HCT116 (cell line): Measurements from ENCODE around the gene SLC23A1. TPM values are rescaled to one million over a fixed set of nuclear protein-coding genes. Genes with fewer than 3 reads are reported as not detected.

ENCODE experiments used
- ATAC-seq: fragments of 200-7000 bp; cut with Tn5 transposase; 2 replicates; pipeline ENCODE4 v1.9.1; 2020; ENCODE audit warnings: mild to moderate bottlenecking, moderate library complexity
- BruUV-seq: library from RNA; stranded (reverse); fragments of 400-500 nt; replicated peaks from 2 replicates; lab custom pipeline; 2021; lab: Mats Ljungman, UMichigan
- CTCF ChIA-PET: fragments of 300-600 bp; sonication (Branson Sonifier 250); formaldehyde crosslinking; loops from one replicate; lab custom pipeline; 2021; ENCODE audit warnings: antibody characterized with exemption; lab: Charles Lee
- POLR2A ChIA-PET: fragments of 300-600, 350-600 bp; sonication (Branson Sonifier 250); formaldehyde crosslinking; loops from one replicate; lab custom pipeline; 2021; ENCODE audit warnings: antibody characterized with exemption; lab: Charles Lee
- RAD21 ChIA-PET, 2 experiments: fragments of 300-600 bp; sonication (Branson Sonifier 250); formaldehyde crosslinking; loops; one replicate each; lab custom pipeline; 2023; ENCODE audit warnings: low total read pairs in 2 of 2; ENCODE audit not compliant: uncharacterized antibody in 2 of 2, unreplicated experiment in 2 of 2, low non-redundant PET in 1 of 2; lab: Charles Lee
- DNase-seq: peaks from one replicate; pipeline ENCODE4 v3.0.0-alpha.2; 2010; ENCODE audit warnings: low read depth, low spot score
- H2AFZ ChIP-seq: fragments of 200-600 bp; shearing (Covaris generic), sonication (generic); 2 replicates; pipeline ENCODE4 v1.6.1; 2017; ENCODE audit warnings: low read depth, mixed run types, mixed read lengths, antibody characterized with exemption, low read length; ENCODE audit not compliant: poor library complexity, severe bottlenecking
- H3K27ac ChIP-seq: 2 replicates; pipeline ENCODE4 v1.5.1; 2012; ENCODE audit warnings: low read depth, low read length
- H3K27me3 ChIP-seq: fragments of 200-600 bp; sonication (generic); 2 replicates; pipeline ENCODE4 v1.6.1; 2016; ENCODE audit warnings: mixed run types, low read length, mixed read lengths; ENCODE audit not compliant: insufficient read depth
- H3K36me3 ChIP-seq, 2 experiments: fragments of 200-500 bp in 1 of 2; fragments of 200-600 bp in 1 of 2; sonication (Bioruptor generic) in 1 of 2; sonication (generic) in 1 of 2; 2 replicates each; pipeline versions ENCODE4 v1.5.1 to v1.6.1; 2014 to 2016; ENCODE audit warnings: low read length in 2 of 2, inconsistent platforms in 1 of 2, mixed read lengths in 1 of 2, mixed run types in 1 of 2; ENCODE audit not compliant: insufficient read depth in 2 of 2, control insufficient read depth in 1 of 2
- H3K4me1 ChIP-seq, 2 experiments: fragments of 200-600 bp in 1 of 2; sonication (generic) in 1 of 2; 2 replicates each; pipeline versions ENCODE4 v1.5.1 to v1.6.1; 2012 to 2017; ENCODE audit warnings: low read length in 2 of 2, inconsistent platforms in 1 of 2, mild to moderate bottlenecking in 1 of 2, mixed read lengths in 1 of 2, mixed run types in 1 of 2, moderate library complexity in 1 of 2; ENCODE audit not compliant: insufficient read depth in 2 of 2, control insufficient read depth in 1 of 2
- H3K4me2 ChIP-seq: fragments of 200-600 bp; sonication (generic); 2 replicates; pipeline ENCODE4 v1.6.1; 2017; ENCODE audit warnings: mixed run types, low read length, mixed read lengths
- H3K4me3 ChIP-seq, 2 experiments: fragments of 200-600 bp in 1 of 2; sonication (generic) in 1 of 2; replicated peaks in 1 of 2; 2 replicates each; pipeline ENCODE4 v1.5.1; 2011 to 2016; ENCODE audit warnings: low read length in 2 of 2, control low read depth in 1 of 2, low read depth in 1 of 2, mild to moderate bottlenecking in 1 of 2, mixed read lengths in 1 of 2, mixed run types in 1 of 2
- H3K79me2 ChIP-seq: fragments of 200-600 bp; sonication (generic); 2 replicates; pipeline ENCODE4 v1.6.1; 2017; ENCODE audit warnings: mild to moderate bottlenecking, mixed run types, low read length, moderate library complexity, mixed read lengths; ENCODE audit not compliant: insufficient read depth
- H3K9ac ChIP-seq: fragments of 200-600 bp; sonication (generic); 2 replicates; pipeline ENCODE4 v1.6.1; 2016; ENCODE audit warnings: low read length, mixed read lengths
- H3K9me2 ChIP-seq: fragments of 200-600 bp; sonication (generic), shearing (Covaris generic); 2 replicates; pipeline ENCODE4 v1.6.1; 2017; ENCODE audit warnings: mixed run types, mild to moderate bottlenecking, moderate library complexity; ENCODE audit not compliant: insufficient read depth
- H3K9me3 ChIP-seq, 2 experiments: fragments of 200-500 bp in 1 of 2; fragments of 200-600 bp in 1 of 2; sonication (Bioruptor generic) in 1 of 2; sonication (generic) in 1 of 2; 2 replicates each; pipeline ENCODE4 v1.6.1; 2014 to 2017; ENCODE audit warnings: low read length in 2 of 2, mixed read lengths in 2 of 2, inconsistent platforms in 1 of 2, low read depth in 1 of 2, mild to moderate bottlenecking in 1 of 2, mixed run types in 1 of 2, moderate library complexity in 1 of 2; ENCODE audit not compliant: control insufficient read depth in 1 of 2, insufficient read depth in 1 of 2
- H4K20me1 ChIP-seq: fragments of 200-600 bp; sonication (generic), shearing (Covaris generic); 2 replicates; pipeline ENCODE4 v1.6.1; 2017; ENCODE audit warnings: mixed run types, mild to moderate bottlenecking, moderate library complexity; ENCODE audit not compliant: insufficient read depth
- CEBPB ChIP-seq: IDR thresholded peaks from 2 replicates; pipeline ENCODE4 v1.6.1; 2012; ENCODE audit warnings: low read depth
- CTCF ChIP-seq, 3 experiments: fragments of 200-600 bp in 1 of 3; sonication (generic) in 1 of 3; IDR thresholded peaks in 2 of 3; conservative IDR thresholded peaks in 1 of 3; 2 replicates each; pipeline ENCODE4 v1.5.1; 2012 to 2017; ENCODE audit warnings: low read depth in 2 of 3, low read length in 2 of 3, antibody characterized with exemption in 1 of 3, borderline replicate concordance in 1 of 3, control low read depth in 1 of 3, mild to moderate bottlenecking in 1 of 3, mixed read lengths in 1 of 3, mixed run types in 1 of 3, moderate library complexity in 1 of 3; ENCODE audit not compliant: insufficient read depth in 1 of 3
- EGR1 ChIP-seq: IDR thresholded peaks from 2 replicates; pipeline ENCODE4 v1.6.1; 2012; ENCODE audit warnings: low read depth
- EZH2phosphoT487 ChIP-seq: fragments of 200-600 bp; IDR thresholded peaks from 2 replicates; pipeline ENCODE4 v1.6.1; 2018; ENCODE audit warnings: antibody characterized with exemption, borderline replicate concordance
- POLR2A ChIP-seq: IDR thresholded peaks from 2 replicates; pipeline ENCODE4 v1.7.0; 2011; ENCODE audit warnings: borderline replicate concordance; ENCODE audit not compliant: insufficient read depth, insufficient read length; ENCODE audit errors: extremely low read depth
- RAD21 ChIP-seq: IDR thresholded peaks from 2 replicates; pipeline ENCODE4 v1.6.1; 2012; ENCODE audit warnings: low read depth, mild to moderate bottlenecking
- REST ChIP-seq: IDR thresholded peaks from 2 replicates; pipeline ENCODE4 v1.6.1; 2012; ENCODE audit warnings: low read depth
- SIN3A ChIP-seq: IDR thresholded peaks from 2 replicates; pipeline ENCODE4 v1.6.1; 2012; ENCODE audit warnings: low read depth
- SP1 ChIP-seq: IDR thresholded peaks from 2 replicates; pipeline ENCODE4 v1.6.1; 2012; ENCODE audit warnings: low read depth
- SRF ChIP-seq: IDR thresholded peaks from 2 replicates; pipeline ENCODE4 v1.6.1; 2012; ENCODE audit warnings: low read depth
- ZBTB33 ChIP-seq: IDR thresholded peaks from 2 replicates; pipeline ENCODE4 v1.6.1; 2011; ENCODE audit warnings: mild to moderate bottlenecking, low read length, moderate library complexity; ENCODE audit not compliant: insufficient replicate concordance; ENCODE audit errors: extremely low read depth
- ZFX ChIP-seq: fragments of 450-650 bp; IDR thresholded peaks from 2 replicates; pipeline ENCODE4 v1.6.1; 2017
- intact Hi-C: fragments of 100-400 bp; cut with micrococcal nuclease; formaldehyde crosslinking; loops from 2 replicates; pipeline ENCODE4 v1.10.0; 2022
- total RNA-seq: library from RNA; stranded (reverse); gene quantifications from one replicate; pipeline ENCODE4 v1.2.1, GENCODE V29; 2021; ENCODE audit not compliant: unreplicated experiment

Gene SLC23A1
- total RNA-seq, 1 experiment from 2014 or later = not detected

- H2AFZ ChIP-seq = no peak overlapping the region
- CTCF ChIA-PET = no interaction called here
- no peak overlapping the region for H3K4me3 ChIP-seq
- RAD21 ChIA-PET = no interaction called here
- H3K27me3 ChIP-seq = no peaks in the 10 kb centered on the region
- H3K36me3 ChIP-seq = no peaks in the 10 kb centered on the region
- POLR2A ChIA-PET = no interaction called here
- no TSS peak for BruUV-seq
- H3K27ac ChIP-seq = no peak overlapping the region
- no peaks in the 10 kb centered on the region for H3K79me2 ChIP-seq
- intact Hi-C loops = no loop called here
- no peaks in the 10 kb centered on the region for H4K20me1 ChIP-seq
- H3K9me2 ChIP-seq = no peaks in the 10 kb centered on the region
- TF ChIP-seq SP1 (no peak), SRF (no peak), ZFX (no peak), RAD21 (no peak), CEBPB (no peak), POLR2A (no peak), REST (no peak), SIN3A (no peak), EGR1 (no peak), EZH2phosphoT487 (no peak), ZBTB33 (no peak), CTCF (IDR thresholded peaks at IDR 0.05 in 2 of 3, conservative IDR thresholded peaks at IDR 0.05 in 1 of 3; ENCODE audit: borderline replicate concordance in 1 of 3, insufficient read depth in 1 of 3, low read depth in 2 of 3, low read length in 2 of 3) (no peak)
- DNase-seq (no peak), ATAC-seq (no peak)
- H3K4me2 ChIP-seq = no peak overlapping the region
- no peak overlapping the region for H3K9ac ChIP-seq
- H3K9me3 ChIP-seq = no peaks in the 10 kb centered on the region
- peaks cover 0 to 9% of the 10 kb centered on the region in 2 experiments; a peak in 1 of 4 replicates for H3K4me1 ChIP-seq
These were observed 290 bp downstream of the SLC23A1 start for GRCh38 chr5:139382807-139383206.
